Neural cell (in vitro differentiated cells): ENCODE results near the gene PIAS1. TPM values are rescaled to one million over a fixed set of nuclear protein-coding genes. Genes with fewer than 3 reads are reported as not detected.

Experiments used
- H2AFZ ChIP-seq: fragments of 200-600, 300-800 bp; sonication (generic), shearing (Covaris generic); 2 replicates; pipeline ENCODE4 v1.6.0; 2014; ENCODE audit warnings: low read depth, mild to moderate bottlenecking, antibody characterized with exemption, low read length, moderate library complexity
- H3F3A ChIP-seq: fragments of 200-600 bp; shearing (Covaris generic); 2 replicates; pipeline ENCODE4 v1.6.1; 2016; ENCODE audit warnings: mild to moderate bottlenecking, moderate library complexity, mixed read lengths, antibody characterized with exemption, low read length; ENCODE audit not compliant: insufficient read depth, poor library complexity, severe bottlenecking
- H3K27ac ChIP-seq: fragments of 200-600, 300-800 bp; sonication (generic), shearing (Covaris generic); 2 replicates; pipeline ENCODE4 v1.5.1; 2014; ENCODE audit warnings: mild to moderate bottlenecking, low read length, moderate library complexity
- H3K27me3 ChIP-seq: fragments of 300-800, 200-600 bp; sonication (generic), shearing (Covaris generic); 2 replicates; pipeline ENCODE4 v1.6.0; 2014; ENCODE audit warnings: mild to moderate bottlenecking, low read depth, low read length, moderate library complexity; ENCODE audit not compliant: insufficient read depth
- H3K36me3 ChIP-seq: fragments of 300-800, 200-600 bp; sonication (generic), shearing (Covaris generic); 2 replicates; pipeline ENCODE4 v1.5.1; 2014; ENCODE audit warnings: mild to moderate bottlenecking, antibody characterized with exemption, low read length, moderate library complexity; ENCODE audit not compliant: insufficient read depth
- H3K4me2 ChIP-seq: fragments of 300-800, 200-600 bp; sonication (generic), shearing (Covaris generic); 2 replicates; pipeline ENCODE4 v1.6.0; 2014; ENCODE audit warnings: mild to moderate bottlenecking, low read length
- H3K4me3 ChIP-seq: fragments of 300-800, 200-600 bp; sonication (generic), shearing (Covaris generic); 2 replicates; pipeline ENCODE4 v1.5.1; 2014; ENCODE audit warnings: mild to moderate bottlenecking, low read length, moderate library complexity
- H3K79me2 ChIP-seq: fragments of 200-600 bp; shearing (Covaris generic); replicated peaks from 2 replicates; pipeline ENCODE4 v1.6.0; 2014; ENCODE audit warnings: mild to moderate bottlenecking, low read length, moderate library complexity; ENCODE audit not compliant: insufficient read depth
- H3K9ac ChIP-seq: fragments of 300-800, 200-600 bp; sonication (generic), shearing (Covaris generic); 2 replicates; pipeline ENCODE4 v1.6.1; 2016; ENCODE audit warnings: mild to moderate bottlenecking, low read length, mixed read lengths
- H3K9me2 ChIP-seq: fragments of 200-600 bp; shearing (Covaris generic); 2 replicates; pipeline ENCODE4 v1.6.1; 2016; ENCODE audit warnings: mild to moderate bottlenecking, low read length, mixed read lengths; ENCODE audit not compliant: insufficient read depth
- H3K9me3 ChIP-seq: fragments of 200-600, 300-800 bp; sonication (generic), shearing (Covaris generic); 2 replicates; pipeline ENCODE4 v1.6.1; 2016; ENCODE audit warnings: mild to moderate bottlenecking, mixed run types, low read length, moderate library complexity, mixed read lengths
- H4K20me1 ChIP-seq: fragments of 200-600 bp; shearing (Covaris generic); 2 replicates; pipeline ENCODE4 v1.6.1; 2016; ENCODE audit warnings: mild to moderate bottlenecking, mixed run types; ENCODE audit not compliant: insufficient read depth
- EP300 ChIP-seq: fragments of 450-650 bp; conservative IDR thresholded peaks from 2 replicates; pipeline ENCODE4 v1.6.1; 2014; ENCODE audit warnings: antibody characterized with exemption, mild to moderate bottlenecking, moderate library complexity; ENCODE audit not compliant: poor library complexity, severe bottlenecking
- EZH2 ChIP-seq: fragments of 200-600, 300-800 bp; shearing (Covaris generic), sonication (generic); IDR thresholded peaks from 2 replicates; pipeline ENCODE4 v1.6.1; 2014; ENCODE audit warnings: antibody characterized with exemption, low read length, borderline replicate concordance, mild to moderate bottlenecking; ENCODE audit not compliant: insufficient read depth, poor library complexity, severe bottlenecking
- POLR2AphosphoS5 ChIP-seq: IDR thresholded peaks from 2 replicates; pipeline ENCODE4 v1.6.1; 2012
- RAD21 ChIP-seq: fragments of 450-650 bp; conservative IDR thresholded peaks from 2 replicates; pipeline ENCODE4 v1.6.1; 2014; ENCODE audit warnings: antibody characterized with exemption, mild to moderate bottlenecking, moderate library complexity
- SMC3 ChIP-seq: fragments of 450-650 bp; conservative IDR thresholded peaks from 2 replicates; pipeline ENCODE4 v1.6.1; 2014; ENCODE audit warnings: antibody characterized with exemption, mild to moderate bottlenecking, moderate library complexity; ENCODE audit not compliant: poor library complexity
- TAF1 ChIP-seq: IDR thresholded peaks from 2 replicates; pipeline ENCODE4 v1.6.1; 2012; ENCODE audit warnings: low read depth
- polyA plus RNA-seq: library from polyadenylated mRNA; depleted of rRNA; stranded (reverse); fragments of >200 nt; gene quantifications from 2 replicates; pipeline ENCODE4 v1.2.3, GENCODE V29; 2014
- TF ChIP-seq, protein P1 (sequence below): IDR thresholded peaks from 2 replicates; pipeline ENCODE4 v1.6.1; 2012; ENCODE audit warnings: borderline replicate concordance
- TF ChIP-seq, protein P2 (sequence below): fragments of 450-650 bp; IDR thresholded peaks from 2 replicates; pipeline ENCODE4 v1.5.1; 2014; ENCODE audit warnings: antibody characterized with exemption, mild to moderate bottlenecking, moderate library complexity; ENCODE audit not compliant: poor library complexity, severe bottlenecking

Gene PIAS1
- polyA plus RNA-seq, 1 donor from 2014 or later: 14.3 TPM

DNA sequence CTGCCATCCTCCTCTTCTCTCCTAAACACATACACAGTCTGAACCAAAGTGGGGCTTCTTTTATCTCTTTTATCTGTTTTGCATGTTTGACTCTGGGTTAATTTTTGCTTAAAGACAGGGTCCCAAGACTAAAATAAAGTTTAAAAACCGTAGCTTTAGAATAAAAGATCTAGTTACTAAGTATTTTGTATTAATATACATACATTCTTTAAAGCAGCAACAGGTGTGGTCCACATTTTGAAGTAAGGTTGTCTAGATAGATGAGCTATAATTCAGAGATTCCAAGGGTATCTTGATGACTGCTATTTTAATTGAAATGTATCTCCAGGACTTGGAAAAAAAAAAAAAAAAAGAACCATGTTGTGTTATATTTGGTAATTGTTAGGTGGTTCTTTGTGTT is 89.7 kb downstream of the PIAS1 start:
- Histone ChIP-seq H3K9me2 (no peaks in the 10 kb centered on the region), H3K27ac (no peak overlapping the region), H3F3A (no peaks in the 10 kb centered on the region), H3K4me3 (no peak overlapping the region), H4K20me1 (no peaks in the 10 kb centered on the region), H3K36me3 (peaks cover 3% of the 10 kb centered on the region), H3K9ac (no peak overlapping the region), H3K4me2 (no peak overlapping the region), H3K9me3 (no peaks in the 10 kb centered on the region), H3K27me3 (no peaks in the 10 kb centered on the region), H2AFZ (no peak overlapping the region), H3K79me2 (no peaks in the 10 kb centered on the region)
- TF ChIP-seq RAD21: no peak
- TF ChIP-seq EP300: no peak
- TF ChIP-seq EZH2: no peak

DNA sequence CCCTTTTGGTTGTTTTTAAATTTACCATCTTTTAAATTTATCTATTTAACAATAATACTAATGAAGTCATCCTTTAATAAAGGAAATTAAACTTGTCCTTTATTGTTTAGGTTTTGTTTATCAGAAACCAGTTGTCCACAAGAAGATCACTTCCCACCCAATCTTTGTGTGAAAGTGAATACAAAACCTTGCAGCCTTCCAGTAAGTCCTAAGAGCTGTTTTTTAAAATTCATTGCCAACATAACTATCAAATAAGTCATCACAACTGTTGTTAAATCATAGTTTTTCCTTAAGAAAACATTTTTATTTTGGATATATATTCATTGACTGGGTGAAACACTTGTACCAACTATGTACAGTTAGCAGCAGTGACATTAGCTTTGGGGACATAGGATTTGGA is 91.6 kb downstream of the PIAS1 start:
- H2AFZ ChIP-seq: no peak overlapping the region
- no peak overlapping the region for H3K4me3 ChIP-seq
- H3K36me3 ChIP-seq: peaks cover 3% of the 10 kb centered on the region
- H3K27ac ChIP-seq: no peak overlapping the region
- H3K27me3 ChIP-seq: no peaks in the 10 kb centered on the region
- no peak overlapping the region for H3K4me2 ChIP-seq
- H3K9ac ChIP-seq: no peak overlapping the region
- no peaks in the 10 kb centered on the region for H3K79me2 ChIP-seq
- H4K20me1 ChIP-seq: no peaks in the 10 kb centered on the region
- no peaks in the 10 kb centered on the region for H3F3A ChIP-seq
- TF ChIP-seq EP300: no peak
- H3K9me3 ChIP-seq: no peaks in the 10 kb centered on the region
- H3K9me2 ChIP-seq: no peaks in the 10 kb centered on the region

DNA sequence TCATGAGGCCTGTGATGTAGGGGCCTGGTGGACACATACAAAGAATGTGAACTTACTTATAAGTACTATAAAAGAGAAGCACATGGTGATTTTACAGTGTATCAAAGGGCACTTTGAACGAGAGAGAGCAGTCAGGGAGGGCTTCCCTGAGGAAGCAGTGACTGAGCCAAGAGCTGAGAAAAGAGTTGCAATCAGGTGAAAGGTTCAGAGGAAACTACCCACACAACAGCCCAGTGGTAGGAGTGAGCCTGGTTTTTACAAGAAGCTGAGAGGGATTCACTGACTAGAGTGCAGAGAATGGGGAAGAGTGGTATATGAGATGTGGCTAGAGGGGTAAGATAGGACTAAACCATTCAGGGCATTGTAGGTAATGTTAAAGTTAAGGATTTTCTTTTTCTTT is 93.9 kb downstream of the PIAS1 start:
- Histone ChIP-seq H3K27me3 (no peaks in the 10 kb centered on the region), H3K4me2 (no peak overlapping the region), H3K79me2 (no peaks in the 10 kb centered on the region), H3K9me2 (no peaks in the 10 kb centered on the region), H3K4me3 (no peak overlapping the region), H3K9ac (no peak overlapping the region), H4K20me1 (no peaks in the 10 kb centered on the region), H3K9me3 (no peaks in the 10 kb centered on the region), H3F3A (no peaks in the 10 kb centered on the region), H2AFZ (no peak overlapping the region), H3K27ac (no peak overlapping the region), H3K36me3 (peaks cover 3% of the 10 kb centered on the region)
- TF ChIP-seq POLR2AphosphoS5: no peak
- no peak for TF ChIP-seq RAD21
- no peak for TF ChIP-seq EZH2
- TF ChIP-seq SMC3: no peak
- no peak for TF ChIP-seq EP300
- TF ChIP-seq, protein P1, sequence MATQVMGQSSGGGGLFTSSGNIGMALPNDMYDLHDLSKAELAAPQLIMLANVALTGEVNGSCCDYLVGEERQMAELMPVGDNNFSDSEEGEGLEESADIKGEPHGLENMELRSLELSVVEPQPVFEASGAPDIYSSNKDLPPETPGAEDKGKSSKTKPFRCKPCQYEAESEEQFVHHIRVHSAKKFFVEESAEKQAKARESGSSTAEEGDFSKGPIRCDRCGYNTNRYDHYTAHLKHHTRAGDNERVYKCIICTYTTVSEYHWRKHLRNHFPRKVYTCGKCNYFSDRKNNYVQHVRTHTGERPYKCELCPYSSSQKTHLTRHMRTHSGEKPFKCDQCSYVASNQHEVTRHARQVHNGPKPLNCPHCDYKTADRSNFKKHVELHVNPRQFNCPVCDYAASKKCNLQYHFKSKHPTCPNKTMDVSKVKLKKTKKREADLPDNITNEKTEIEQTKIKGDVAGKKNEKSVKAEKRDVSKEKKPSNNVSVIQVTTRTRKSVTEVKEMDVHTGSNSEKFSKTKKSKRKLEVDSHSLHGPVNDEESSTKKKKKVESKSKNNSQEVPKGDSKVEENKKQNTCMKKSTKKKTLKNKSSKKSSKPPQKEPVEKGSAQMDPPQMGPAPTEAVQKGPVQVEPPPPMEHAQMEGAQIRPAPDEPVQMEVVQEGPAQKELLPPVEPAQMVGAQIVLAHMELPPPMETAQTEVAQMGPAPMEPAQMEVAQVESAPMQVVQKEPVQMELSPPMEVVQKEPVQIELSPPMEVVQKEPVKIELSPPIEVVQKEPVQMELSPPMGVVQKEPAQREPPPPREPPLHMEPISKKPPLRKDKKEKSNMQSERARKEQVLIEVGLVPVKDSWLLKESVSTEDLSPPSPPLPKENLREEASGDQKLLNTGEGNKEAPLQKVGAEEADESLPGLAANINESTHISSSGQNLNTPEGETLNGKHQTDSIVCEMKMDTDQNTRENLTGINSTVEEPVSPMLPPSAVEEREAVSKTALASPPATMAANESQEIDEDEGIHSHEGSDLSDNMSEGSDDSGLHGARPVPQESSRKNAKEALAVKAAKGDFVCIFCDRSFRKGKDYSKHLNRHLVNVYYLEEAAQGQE: no peak
- TF ChIP-seq TAF1: no peak
- TF ChIP-seq, protein P2, sequence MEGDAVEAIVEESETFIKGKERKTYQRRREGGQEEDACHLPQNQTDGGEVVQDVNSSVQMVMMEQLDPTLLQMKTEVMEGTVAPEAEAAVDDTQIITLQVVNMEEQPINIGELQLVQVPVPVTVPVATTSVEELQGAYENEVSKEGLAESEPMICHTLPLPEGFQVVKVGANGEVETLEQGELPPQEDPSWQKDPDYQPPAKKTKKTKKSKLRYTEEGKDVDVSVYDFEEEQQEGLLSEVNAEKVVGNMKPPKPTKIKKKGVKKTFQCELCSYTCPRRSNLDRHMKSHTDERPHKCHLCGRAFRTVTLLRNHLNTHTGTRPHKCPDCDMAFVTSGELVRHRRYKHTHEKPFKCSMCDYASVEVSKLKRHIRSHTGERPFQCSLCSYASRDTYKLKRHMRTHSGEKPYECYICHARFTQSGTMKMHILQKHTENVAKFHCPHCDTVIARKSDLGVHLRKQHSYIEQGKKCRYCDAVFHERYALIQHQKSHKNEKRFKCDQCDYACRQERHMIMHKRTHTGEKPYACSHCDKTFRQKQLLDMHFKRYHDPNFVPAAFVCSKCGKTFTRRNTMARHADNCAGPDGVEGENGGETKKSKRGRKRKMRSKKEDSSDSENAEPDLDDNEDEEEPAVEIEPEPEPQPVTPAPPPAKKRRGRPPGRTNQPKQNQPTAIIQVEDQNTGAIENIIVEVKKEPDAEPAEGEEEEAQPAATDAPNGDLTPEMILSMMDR: no peak
